Thyroid gland (tissue), 4 donors: ENCODE results near the gene PALLD.

ENCODE experiments used
- CTCF ChIP-seq, 6 experiments: fragments of 200-600 bp in 3 of 6; fragments of 450-650 bp in 3 of 6; sonication (generic) in 3 of 6; IDR thresholded peaks; one replicate each; pipeline ENCODE4 v1.5.1; 2016 to 2019; ENCODE audit warnings: antibody characterized with exemption in 6 of 6, mild to moderate bottlenecking in 2 of 6, inconsistent platforms in 1 of 6, moderate library complexity in 1 of 6
- POLR2A ChIP-seq, 2 donors: fragments of 450-650 bp; IDR thresholded peaks; one replicate each; pipeline ENCODE4 v1.6.1; 2017; ENCODE audit warnings: antibody characterized with exemption in 2 of 2, mild to moderate bottlenecking in 2 of 2, moderate library complexity in 1 of 2

GRCh38 chr4:168907119-168907698 is 410.4 kb downstream of the PALLD start:
- no peak for TF ChIP-seq CTCF (IDR thresholded peaks at IDR 0.05)
- no peak for TF ChIP-seq POLR2A (IDR thresholded peaks at IDR 0.05)
